GM20000 (cell line): ENCODE results near the gene CEP85L.

Source experiments
- DNase-seq: peaks from one replicate; pipeline ENCODE4 v3.0.0; 2012; ENCODE audit warnings: low spot score
- CTCF ChIP-seq: IDR thresholded peaks from 2 replicates; pipeline ENCODE4 v1.5.1; 2012; ENCODE audit warnings: mild to moderate bottlenecking, control low read depth; ENCODE audit errors: extremely low read depth, missing control alignments

The CEP85L gene

GRCh38 chr6:118565311-118565960 lies 86.0 kb downstream of the CEP85L start:
- TF ChIP-seq CTCF = peak; percentile 40
- peak; percentile 64 for DNase-seq

- DNase-seq = no peak
- TF ChIP-seq CTCF = no peak
These were observed 88.4 kb downstream of the CEP85L start for GRCh38 chr6:118562959-118563358.

GRCh38 chr6:118562248-118562647 lies 89.1 kb downstream of the CEP85L start:
- no peak for DNase-seq
- no peak for TF ChIP-seq CTCF

GRCh38 chr6:118559659-118560058 lies 91.7 kb downstream of the CEP85L start:
- TF ChIP-seq CTCF = no peak
- DNase-seq = no peak

GRCh38 chr6:118558464-118559217 lies 92.8 kb downstream of the CEP85L start:
- TF ChIP-seq CTCF = no peak
- no peak for DNase-seq

- TF ChIP-seq CTCF = no peak
These were observed 96.7 kb downstream of the CEP85L start for GRCh38 chr6:118554698-118555097.

GRCh38 chr6:118553132-118553531 lies 98.3 kb downstream of the CEP85L start:
- no peak for DNase-seq
- TF ChIP-seq CTCF = no peak

More at GRCh38 chr6:118554698-118555097, 96.7 kb downstream of the CEP85L start:
- no peak for DNase-seq
